Cardiac septum (tissue), 1 donor: ENCODE data around the gene MRPL32. TPM values are rescaled to one million over a fixed set of nuclear protein-coding genes. Genes with fewer than 3 reads are reported as not detected.

ENCODE experiments used
- DNase-seq: peaks from one replicate; pipeline ENCODE4 v3.0.0-alpha.2; 2020; ENCODE audit warnings: low spot score
- intact Hi-C: fragments of 100-400 bp; cut with DNase I; formaldehyde crosslinking; loops from one replicate; pipeline ENCODE4 v1.14.0; 2022
- total RNA-seq: library from RNA; stranded (reverse); fragmentation: NEBNext Ultra II Directional; extraction: Animal tissue kit (Norgen Biotek cat#: 25700); gene quantifications from one replicate; pipeline ENCODE4 v1.2.1, GENCODE V29; 2021
- donor health status: DM: no; HTN: no; CAD: no.

MRPL32 gene
- total RNA-seq, 1 donor from 2014 or later = 51.3 TPM

DNA sequence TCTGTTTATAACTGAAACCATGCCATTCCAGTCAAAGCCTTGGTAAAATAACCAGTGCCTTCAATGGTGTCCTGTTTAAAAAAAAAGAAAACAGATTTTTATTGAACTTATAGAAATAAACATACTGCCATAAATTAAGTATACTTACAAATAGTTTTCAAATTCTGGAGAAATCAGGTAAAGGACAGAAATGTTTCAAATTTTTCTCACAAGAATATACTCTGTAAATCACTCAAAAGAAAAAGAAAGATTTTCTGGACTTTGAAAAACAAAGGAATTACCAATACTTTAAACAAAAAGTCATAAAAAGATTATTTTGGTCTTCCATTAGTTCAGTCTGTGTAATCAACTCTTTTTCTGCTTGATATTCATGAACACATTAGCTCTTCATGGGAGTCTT lies 23.9 kb downstream of the MRPL32 start:
- intact Hi-C loops = no loop called here
- no peak for DNase-seq

GRCh38 chr7:42959549-42959948 lies 27.4 kb downstream of the MRPL32 start:
- no peak for DNase-seq
- intact Hi-C loops = no loop called here

DNA sequence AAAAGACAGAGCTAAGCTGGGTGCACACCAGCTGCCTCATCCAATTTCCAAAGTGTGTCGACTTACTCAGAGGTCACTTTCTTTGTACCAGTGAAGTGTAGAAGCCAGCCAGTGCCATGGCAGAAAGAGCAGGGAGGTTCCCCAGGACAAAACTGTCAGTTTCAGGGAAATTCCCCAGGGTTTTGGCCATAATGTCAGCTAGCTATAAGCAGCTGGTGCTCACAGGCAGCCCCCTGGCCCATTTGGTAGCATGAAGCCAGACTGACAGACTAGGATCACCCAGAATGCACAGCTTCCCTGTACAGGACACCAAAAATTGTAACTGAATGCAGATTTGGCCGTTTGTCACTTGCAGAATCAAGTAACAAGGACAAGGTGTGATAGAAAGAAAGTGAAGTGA lies 28.6 kb downstream of the MRPL32 start:
- intact Hi-C loops = no loop called here
- no peak for DNase-seq

DNA sequence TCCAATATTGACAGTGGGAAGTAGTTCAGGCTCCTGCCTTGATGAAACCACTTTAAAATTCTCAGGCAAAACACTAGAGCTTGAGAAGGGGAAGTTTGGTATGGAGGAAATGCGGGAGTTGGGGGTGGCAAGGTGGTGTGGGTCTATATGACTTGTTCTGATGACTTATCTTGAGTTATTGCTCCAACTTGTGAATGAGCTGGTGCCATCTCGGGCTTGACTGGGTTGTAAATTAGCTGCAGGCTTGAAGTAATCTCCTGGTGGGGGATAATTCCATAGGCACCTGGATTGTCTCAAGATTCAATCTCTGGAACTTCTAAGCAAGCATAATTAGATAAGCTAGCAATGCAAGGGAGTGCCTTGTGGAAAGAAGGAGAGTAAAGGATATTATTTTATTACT lies 29.0 kb downstream of the MRPL32 start:
- intact Hi-C loops = no loop called here
- no peak for DNase-seq

GRCh38 chr7:42964293-42964692 lies 32.1 kb downstream of the MRPL32 start:
- intact Hi-C loops = no loop called here
- DNase-seq = no peak

- no peak for DNase-seq
- intact Hi-C loops = no loop called here
Observed at GRCh38 chr7:42964849-42965805, 33.0 kb downstream of the MRPL32 start.

DNA sequence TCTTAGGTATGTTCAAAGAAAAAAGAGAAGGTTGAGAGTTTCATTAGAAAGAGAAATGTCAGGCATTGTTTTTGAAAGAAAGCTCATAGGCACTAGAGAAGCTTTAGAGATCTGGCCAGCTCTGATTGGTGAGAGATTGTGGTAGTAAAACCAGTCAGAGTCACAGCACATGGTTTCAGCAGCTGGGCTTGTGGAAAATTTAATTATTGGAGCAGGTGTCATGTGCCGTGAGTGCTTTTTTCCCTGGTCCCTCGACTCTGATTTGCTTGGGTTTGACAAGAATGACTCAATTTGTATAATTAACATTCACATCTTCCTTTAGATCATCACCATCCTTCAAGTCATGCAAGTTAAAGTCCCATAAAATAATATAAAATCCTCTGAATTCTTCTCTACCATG lies 35.2 kb downstream of the MRPL32 start:
- intact Hi-C loops = no loop called here
- DNase-seq = no peak

GRCh38 chr7:42972699-42973500 lies 40.7 kb downstream of the MRPL32 start:
- no peak for DNase-seq
- intact Hi-C loops = loop anchor here (5.0 kb wide), 1 partner anchor 41 kb away; the partner anchor contains the start of genes MRPL32 and PSMA2

DNA sequence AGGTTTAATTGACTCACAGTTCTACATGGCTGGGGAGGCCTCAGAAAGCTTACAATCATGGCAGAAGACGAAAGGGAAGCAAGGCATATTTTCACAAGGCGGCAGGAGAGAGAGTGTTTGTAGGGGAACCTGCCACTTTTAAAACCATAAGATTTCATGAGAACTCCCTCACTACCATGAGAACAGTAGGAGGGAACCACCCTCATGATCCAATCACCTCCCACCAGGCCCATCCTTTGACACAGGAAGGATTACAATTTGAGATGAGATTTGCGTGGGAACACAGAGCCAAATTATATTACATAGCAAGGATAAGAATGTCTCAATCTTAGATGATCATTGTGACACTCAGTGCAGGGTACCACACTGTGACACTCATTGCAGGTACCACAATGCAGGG lies 44.2 kb downstream of the MRPL32 start:
- no peak for DNase-seq
- intact Hi-C loops = no loop called here

GRCh38 chr7:42978496-42978895 lies 46.3 kb downstream of the MRPL32 start:
- intact Hi-C loops = no loop called here

DNA sequence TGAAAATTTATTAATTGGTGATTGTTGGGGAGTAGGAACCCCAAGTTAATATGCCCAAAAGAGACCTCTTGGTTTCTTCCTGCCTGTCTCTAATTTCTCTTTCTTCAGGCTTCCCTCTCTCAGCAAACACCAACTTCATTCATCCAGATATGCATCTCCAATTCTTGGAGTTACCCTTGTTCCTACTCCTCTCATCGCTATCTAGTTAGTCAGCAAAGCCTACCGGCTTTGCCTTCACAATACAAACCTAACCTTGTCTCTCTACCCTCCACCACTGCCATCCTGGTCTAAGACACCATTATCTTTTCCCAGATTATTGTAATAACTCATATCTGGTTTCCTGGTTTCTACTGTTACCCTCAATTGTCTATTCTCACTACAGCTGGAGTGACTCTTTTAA lies 47.9 kb downstream of the MRPL32 start:
- no peak for DNase-seq
- intact Hi-C loops = no loop called here

More at GRCh38 chr7:42978496-42978895, 46.3 kb downstream of the MRPL32 start:
- DNase-seq = no peak

- DNase-seq = no peak
- intact Hi-C loops = no loop called here
Observed at GRCh38 chr7:42980514-42980913, 48.3 kb downstream of the MRPL32 start.

DNA sequence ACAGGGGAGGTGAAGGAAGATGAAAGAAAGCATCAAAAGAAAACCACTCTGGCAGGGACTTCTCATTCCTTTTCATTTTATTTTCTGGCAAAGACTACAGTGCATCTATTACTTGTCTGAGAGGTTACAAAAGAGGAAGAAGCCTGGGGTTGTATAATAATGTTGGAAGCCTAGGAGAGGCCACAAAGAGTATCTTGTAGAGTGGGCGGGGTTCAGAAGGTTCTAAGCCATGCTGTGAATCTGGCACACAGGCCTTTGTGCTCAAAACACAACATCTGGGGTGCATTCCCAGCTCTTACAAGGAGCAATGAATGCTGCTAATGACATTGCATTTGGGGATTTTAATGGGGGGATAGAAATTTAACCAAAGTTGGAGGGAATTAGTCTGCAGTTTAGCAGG lies 49.4 kb downstream of the MRPL32 start:
- DNase-seq = no peak
- intact Hi-C loops = no loop called here

DNA sequence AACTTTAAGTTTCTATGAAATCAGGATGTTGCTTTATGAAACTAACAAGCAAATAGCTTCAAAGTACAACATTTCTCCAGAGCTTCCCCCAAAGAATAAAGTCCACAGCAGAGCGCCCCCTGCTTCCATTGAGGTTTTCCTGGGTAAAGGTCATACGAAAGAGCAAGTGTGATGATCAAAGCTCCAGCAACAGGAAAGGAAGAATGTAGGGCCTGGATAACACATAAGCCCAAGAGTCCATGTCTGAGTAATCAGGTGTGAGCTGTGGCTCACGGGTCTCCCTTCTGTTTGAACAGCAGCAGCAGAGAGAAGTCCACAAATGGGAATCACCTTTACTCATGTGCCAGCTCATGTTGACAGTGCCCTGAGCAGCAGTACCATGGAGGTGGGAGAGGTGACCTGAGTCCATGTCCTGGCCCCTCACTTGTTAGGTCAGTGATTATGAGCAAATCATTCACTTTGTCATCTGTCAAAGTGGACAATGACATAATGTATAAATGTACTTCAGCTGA lies 50.5 kb downstream of the MRPL32 start:
- intact Hi-C loops = no loop called here
- DNase-seq = no peak

GRCh38 chr7:42984137-42984536 lies 52.0 kb downstream of the MRPL32 start:
- intact Hi-C loops = no loop called here
- no peak for DNase-seq

DNA sequence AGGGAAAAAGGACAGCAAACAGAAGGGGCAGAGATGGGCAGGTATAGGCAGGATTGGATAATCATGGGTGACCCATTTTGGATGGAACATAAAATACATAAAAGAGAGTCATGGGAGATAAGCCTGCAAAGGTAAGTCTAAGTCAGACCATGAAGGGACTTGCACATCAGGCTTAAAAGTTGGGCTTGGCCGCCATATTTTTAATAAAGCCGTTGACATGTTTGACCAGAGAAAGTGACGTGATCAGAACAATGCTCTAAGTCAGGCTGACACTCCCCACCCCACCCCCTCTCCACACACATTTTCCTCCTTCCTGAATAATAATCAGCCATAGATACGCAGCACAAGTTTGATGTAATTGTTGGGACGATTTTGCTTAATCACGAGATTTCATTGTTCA lies 54.0 kb downstream of the MRPL32 start:
- intact Hi-C loops = no loop called here
- no peak for DNase-seq

DNA sequence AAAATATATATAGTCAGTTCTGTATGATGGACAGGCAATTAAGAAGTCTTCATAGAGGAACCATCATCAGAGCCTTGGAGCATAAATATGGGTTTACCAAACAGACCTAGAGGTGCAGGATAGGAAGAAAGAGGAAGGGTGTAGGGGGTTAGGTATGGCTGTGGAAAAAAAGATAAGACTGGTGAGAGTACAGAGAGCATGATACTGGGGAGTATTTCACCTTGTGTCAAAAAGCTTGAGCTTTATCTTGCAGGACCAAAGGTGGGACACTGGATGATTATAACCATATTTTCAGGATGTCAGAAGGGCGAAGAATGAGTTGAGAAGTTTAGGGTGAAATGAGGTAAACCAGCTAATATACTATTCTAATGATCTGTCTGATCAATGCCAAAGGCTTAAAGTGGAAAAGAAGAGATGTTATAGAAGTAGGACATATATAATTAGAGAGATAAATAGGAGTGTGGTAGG lies 54.6 kb downstream of the MRPL32 start:
- no peak for DNase-seq
- intact Hi-C loops = no loop called here
